Measurements from ENCODE around the gene TRAM2. TPM values are rescaled to one million over a fixed set of nuclear protein-coding genes. Genes with fewer than 3 reads are reported as not detected.

Gene TRAM2
- total RNA-seq, 2 donors from 2014 or later = 40.0 to 41.8 TPM

GRCh38 chr6:52547647-52548352 is 29.1 kb downstream of the TRAM2 start:
- Histone ChIP-seq H3K27ac (peak overlapping the region; percentile 19 to 75), H3K4me1 (ENCODE audit: control insufficient read depth in 1 of 2, low read depth in 2 of 2) (peaks cover 80 to 99% of the 10 kb centered on the region in 2 donors), H3K36me3 (no peaks in the 10 kb centered on the region)

GRCh38 chr6:52546678-52547077 is 30.2 kb downstream of the TRAM2 start:
- Histone ChIP-seq H3K36me3 (no peaks in the 10 kb centered on the region), H3K4me3 (no peak overlapping the region), H3K9me3 (no peaks in the 10 kb centered on the region), H3K27me3 (replicated peaks; ENCODE audit: insufficient read depth) (no peaks in the 10 kb centered on the region), H3K4me1 (ENCODE audit: control insufficient read depth in 1 of 2, low read depth in 2 of 2) (peaks cover 77 to 99% of the 10 kb centered on the region in 2 donors), H3K27ac (peak overlapping the region in 1 of 2 donors; percentile 75)
- DNase-seq (ENCODE audit: low spot score) (no peak), ATAC-seq (ENCODE audit: insufficient number of reproducible peaks, low FRiP score, low read depth) (no peak)
- TF ChIP-seq CTCF (IDR thresholded peaks at IDR 0.05) = no peak

More at GRCh38 chr6:52547647-52548352, 29.1 kb downstream of the TRAM2 start:
- Histone ChIP-seq H3K9me3 (no peaks in the 10 kb centered on the region), H3K4me3 (no peak overlapping the region), H3K27me3 (replicated peaks; ENCODE audit: insufficient read depth) (no peaks in the 10 kb centered on the region)
- DNase-seq (ENCODE audit: low spot score) = no peak
- no peak for ATAC-seq (ENCODE audit: insufficient number of reproducible peaks, low FRiP score, low read depth)
- TF ChIP-seq CTCF (IDR thresholded peaks at IDR 0.05) = no peak

GRCh38 chr6:52546192-52546591 is 30.7 kb downstream of the TRAM2 start:
- no peaks in the 10 kb centered on the region for H3K9me3 ChIP-seq
- no peak overlapping the region for H3K4me3 ChIP-seq
- DNase-seq (ENCODE audit: low spot score) (no peak), ATAC-seq (ENCODE audit: insufficient number of reproducible peaks, low FRiP score, low read depth) (no peak)
- peaks cover 77 to 99% of the 10 kb centered on the region in 2 donors for H3K4me1 ChIP-seq (ENCODE audit: control insufficient read depth in 1 of 2, low read depth in 2 of 2)
- peak overlapping the region; percentile 14 to 75 for H3K27ac ChIP-seq
- TF ChIP-seq CTCF (IDR thresholded peaks at IDR 0.05) = no peak
- no peaks in the 10 kb centered on the region for H3K36me3 ChIP-seq
- no peaks in the 10 kb centered on the region for H3K27me3 ChIP-seq (replicated peaks; ENCODE audit: insufficient read depth)

GRCh38 chr6:52545406-52546119 is 31.3 kb downstream of the TRAM2 start:
- no peak for DNase-seq (ENCODE audit: low spot score)
- H3K27me3 ChIP-seq (replicated peaks; ENCODE audit: insufficient read depth) = no peaks in the 10 kb centered on the region
- H3K36me3 ChIP-seq = no peaks in the 10 kb centered on the region
- no peak for ATAC-seq (ENCODE audit: insufficient number of reproducible peaks, low FRiP score, low read depth)
- no peak overlapping the region for H3K4me3 ChIP-seq
- H3K27ac ChIP-seq = peak overlapping the region; percentile 67 to 75
- TF ChIP-seq CTCF (IDR thresholded peaks at IDR 0.05) = no peak
- H3K4me1 ChIP-seq (ENCODE audit: control insufficient read depth in 1 of 2, low read depth in 2 of 2) = peaks cover 77 to 99% of the 10 kb centered on the region in 2 donors
- H3K9me3 ChIP-seq = no peaks in the 10 kb centered on the region

GRCh38 chr6:52544602-52545405 is 32.1 kb downstream of the TRAM2 start:
- Histone ChIP-seq H3K36me3 (no peaks in the 10 kb centered on the region), H3K9me3 (no peaks in the 10 kb centered on the region), H3K4me3 (no peak overlapping the region), H3K4me1 (ENCODE audit: control insufficient read depth in 1 of 2, low read depth in 2 of 2) (peaks cover 78 to 99% of the 10 kb centered on the region in 2 donors), H3K27ac (peak overlapping the region; percentile 67 to 75), H3K27me3 (replicated peaks; ENCODE audit: insufficient read depth) (no peaks in the 10 kb centered on the region)
- no peak for ATAC-seq (ENCODE audit: insufficient number of reproducible peaks, low FRiP score, low read depth)
- no peak for TF ChIP-seq CTCF (IDR thresholded peaks at IDR 0.05)
- DNase-seq (ENCODE audit: low spot score) = no peak
